ENCODE measurements around the gene DYRK3.

GRCh38 chr1:206672011-206672688, 36.8 kb downstream of the DYRK3 start:
- TF ChIP-seq, protein P1, sequence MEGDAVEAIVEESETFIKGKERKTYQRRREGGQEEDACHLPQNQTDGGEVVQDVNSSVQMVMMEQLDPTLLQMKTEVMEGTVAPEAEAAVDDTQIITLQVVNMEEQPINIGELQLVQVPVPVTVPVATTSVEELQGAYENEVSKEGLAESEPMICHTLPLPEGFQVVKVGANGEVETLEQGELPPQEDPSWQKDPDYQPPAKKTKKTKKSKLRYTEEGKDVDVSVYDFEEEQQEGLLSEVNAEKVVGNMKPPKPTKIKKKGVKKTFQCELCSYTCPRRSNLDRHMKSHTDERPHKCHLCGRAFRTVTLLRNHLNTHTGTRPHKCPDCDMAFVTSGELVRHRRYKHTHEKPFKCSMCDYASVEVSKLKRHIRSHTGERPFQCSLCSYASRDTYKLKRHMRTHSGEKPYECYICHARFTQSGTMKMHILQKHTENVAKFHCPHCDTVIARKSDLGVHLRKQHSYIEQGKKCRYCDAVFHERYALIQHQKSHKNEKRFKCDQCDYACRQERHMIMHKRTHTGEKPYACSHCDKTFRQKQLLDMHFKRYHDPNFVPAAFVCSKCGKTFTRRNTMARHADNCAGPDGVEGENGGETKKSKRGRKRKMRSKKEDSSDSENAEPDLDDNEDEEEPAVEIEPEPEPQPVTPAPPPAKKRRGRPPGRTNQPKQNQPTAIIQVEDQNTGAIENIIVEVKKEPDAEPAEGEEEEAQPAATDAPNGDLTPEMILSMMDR (IDR thresholded peaks at IDR 0.05) = no peak
- no peak for TF ChIP-seq EZH2phosphoT487 (IDR thresholded peaks at IDR 0.05)
- no peak for TF ChIP-seq EZH2 (IDR thresholded peaks at IDR 0.05)
